Heart left ventricle (tissue), 16 donors: ENCODE data around the gene NOTCH2. TPM values are rescaled to one million over a fixed set of nuclear protein-coding genes. Genes with fewer than 3 reads are reported as not detected.
A peak's percentile ranks its signal among the peaks of the same experiment; 100 is the strongest.
"Not testable (repeated sequence)": the region's sequence is repeated elsewhere in the genome, so short reads cannot be mapped to it uniquely, and the experiment has no call there.

Experiments
- ATAC-seq, 4 donors: fragments of 200-7000 bp; cut with Tn5 transposase; one replicate each; pipeline ENCODE4 v1.9.1; 2020 to 2022; ENCODE audit warnings: moderate library complexity in 4 of 4, mild to moderate bottlenecking in 3 of 4, moderate number of reproducible peaks in 1 of 4
- DNase-seq, 5 donors: peaks; one replicate each; pipeline ENCODE4 v3.0.0-alpha.2; 2020
- H3K27ac ChIP-seq, 12 donors: fragments of 200-600 bp; sonication (generic) in 4 of 12; one replicate each; pipeline versions ENCODE4 v1.5.0 to v1.8.0; 2016 to 2022; ENCODE audit warnings: mild to moderate bottlenecking in 2 of 12
- H3K27me3 ChIP-seq, 9 donors: fragments of 200-600 bp; sonication (generic) in 2 of 9; one replicate each; pipeline versions ENCODE4 v1.5.1 to v1.8.0; 2016 to 2022; ENCODE audit warnings: mild to moderate bottlenecking in 3 of 9
- H3K36me3 ChIP-seq, 9 donors: fragments of 200-600 bp; sonication (generic) in 2 of 9; one replicate each; pipeline versions ENCODE4 v1.5.0 to v1.8.0; 2018 to 2022; ENCODE audit warnings: mild to moderate bottlenecking in 2 of 9
- H3K4me1 ChIP-seq, 12 donors: fragments of 200-600 bp; sonication (generic) in 4 of 12; one replicate each; pipeline versions ENCODE4 v1.5.0 to v1.8.0; 2016 to 2022; ENCODE audit warnings: mild to moderate bottlenecking in 3 of 12
- H3K4me3 ChIP-seq, 12 donors: fragments of 200-600 bp; sonication (generic) in 4 of 12; one replicate each; pipeline versions ENCODE4 v1.5.0 to v1.8.0; 2017 to 2022; ENCODE audit warnings: mild to moderate bottlenecking in 9 of 12, moderate library complexity in 4 of 12
- H3K9me3 ChIP-seq, 12 donors: fragments of 200-600 bp; sonication (generic) in 4 of 12; one replicate each; pipeline versions ENCODE4 v1.5.0 to v1.8.0; 2016 to 2022; ENCODE audit warnings: mild to moderate bottlenecking in 1 of 12
- whole genome bisulfite sequencing, 4 donors: extraction: QIAGEN DNeasy Blood & Tissue Kit in 2 of 4; methylation state at CpG; one replicate each; pipeline versions ENCODE4 v1.1.5 to v1.1.7; 2013 to 2018; 5-methylcytosine and 5-hydroxymethylcytosine counted together
- intact Hi-C, 10 donors: fragments of 100-400 bp; cut with DNase I; formaldehyde crosslinking; loops; one replicate each; pipeline versions ENCODE4 v1.11.1 to v1.14.2; 2022
- polyA plus RNA-seq, 2 donors: library from polyadenylated mRNA; stranded (reverse); fragments of 200-250 nt; gene quantifications; one replicate each; pipeline ENCODE4 v1.2.3, GENCODE V29; 2013
- total RNA-seq, 9 donors: library from RNA; depleted of rRNA in 2 of 9; stranded (reverse); fragments of >200 nt in 2 of 9; fragmentation: NEBNext Ultra II Directional in 3 of 9; extraction: Animal tissue kit (Norgen Biotek cat#: 25700) in 3 of 9; gene quantifications; one replicate each; pipeline versions ENCODE4 v1.1.0 to v1.2.4, GENCODE V29; 2016 to 2023
- donor health status: ischemic (EF 13 %, LVEDD 7.1; RV severe dilation, severe dysfunction).
- donor health status: healthy with polysubstance abuse.
- donor health status: DM: no; HTN: yes; CAD: no.
- donor health status: DM: no; HTN: no; CAD: no.
- donor health status: ischemic (EF 25% LVEDD 6.9; RV normal size, moderate dysfunction).
- donor health status: ischemic (EF 25% LVEDD 5.7; RV mildly dilated, moderate dysfunction).
- donor health status: healthy.
- donor health status: DM: yes; HTN: yes; CAD: no.
- donor health status: ischemic (EF 35%, LVEDD 5.7; RV mildly dilated, moderate dysfunction).
- donor health status: nonischemic (EF 11% LVEDD 7.7; RV severe dilation, severe dysfunction).
- donor health status: DM: yes; HTN: yes; CAD: no.
- donor health status: PGD.
- donor health status: ischemic (EF 29% LVEDD 5.4; RV normal size, mild dysfunction).
- donor health status: nonischemic (EF 23%, LVEDD 6.1; RV moderate dilation, normal function).

Gene NOTCH2
- total and polyA plus RNA-seq, 11 donors = 4.6 to 68.7 (median 26.0) TPM

GRCh38 chr1:120068683-120069066 lies 787 bp downstream of the NOTCH2 start:
- peak in 4 of 5 donors; percentile 6 to 42 (median 31) for DNase-seq
- ATAC-seq, H3K9me3 ChIP-seq, H3K27me3 ChIP-seq, H3K4me1 ChIP-seq, H3K36me3 ChIP-seq, intact Hi-C loops: not testable (repeated sequence)
- H3K27ac ChIP-seq = peak overlapping the region; percentile 41 to 88 (median 81)
- H3K4me3 ChIP-seq = peak overlapping the region; percentile 43 to 88 (median 67)
- 0 to 1% methylated on average over 12 of the region's 28 CpGs; no CpG with 5 or more reads in 2 of the 4 donors for WGBS, 4 donors

GRCh38 chr1:120048208-120048607 lies 21.3 kb downstream of the NOTCH2 start:
- H3K4me1 ChIP-seq, H3K9me3 ChIP-seq, H3K4me3 ChIP-seq, H3K27ac ChIP-seq, intact Hi-C loops, H3K36me3 ChIP-seq, ATAC-seq, DNase-seq, H3K27me3 ChIP-seq: not testable (repeated sequence)
- WGBS, 4 donors = 44 to 64% (median 46%) methylated on average over 1 of the region's 2 CpGs

GRCh38 chr1:120041771-120042170 lies 27.7 kb downstream of the NOTCH2 start:
- WGBS, 4 donors = 81 to 98% (median 95%) methylated on average over 4 of the region's 4 CpGs
- not testable (repeated sequence) for ATAC-seq

GRCh38 chr1:120032253-120032652 lies 37.2 kb downstream of the NOTCH2 start:
- H3K36me3 ChIP-seq, intact Hi-C loops, H3K9me3 ChIP-seq, H3K4me3 ChIP-seq, H3K4me1 ChIP-seq, ATAC-seq, H3K27me3 ChIP-seq, H3K27ac ChIP-seq, DNase-seq: not testable (repeated sequence)
- 65 to 76% methylated on average over 2 of the region's 3 CpGs; no CpG with 5 or more reads in 2 of the 4 donors for WGBS, 4 donors

More at GRCh38 chr1:120041771-120042170, 27.7 kb downstream of the NOTCH2 start:
- H3K27me3 ChIP-seq, H3K4me3 ChIP-seq, H3K36me3 ChIP-seq, H3K27ac ChIP-seq, H3K9me3 ChIP-seq, DNase-seq, intact Hi-C loops, H3K4me1 ChIP-seq: not testable (repeated sequence)

GRCh38 chr1:120023791-120024190 lies 45.7 kb downstream of the NOTCH2 start:
- whole genome bisulfite sequencing, 4 donors = no CpG with 5 or more reads among the region's 1 CpG
- H3K9me3 ChIP-seq, H3K4me1 ChIP-seq, H3K27me3 ChIP-seq, DNase-seq, H3K4me3 ChIP-seq, H3K27ac ChIP-seq, intact Hi-C loops, H3K36me3 ChIP-seq, ATAC-seq: not testable (repeated sequence)

GRCh38 chr1:120014978-120015377 lies 54.5 kb downstream of the NOTCH2 start:
- 9 to 26% (median 16%) methylated on average over 7 of the region's 7 CpGs for WGBS, 4 donors
- H3K4me3 ChIP-seq, H3K27me3 ChIP-seq, H3K4me1 ChIP-seq, H3K9me3 ChIP-seq, H3K36me3 ChIP-seq, intact Hi-C loops, H3K27ac ChIP-seq, ATAC-seq: not testable (repeated sequence)
- DNase-seq = peak in 4 of 5 donors; percentile 6 to 45 (median 18)

- H3K27ac ChIP-seq, H3K4me1 ChIP-seq, DNase-seq, H3K4me3 ChIP-seq, intact Hi-C loops, H3K36me3 ChIP-seq, H3K9me3 ChIP-seq, ATAC-seq, H3K27me3 ChIP-seq: not testable (repeated sequence)
- WGBS, 4 donors = 44 to 85% (median 79%) methylated on average over 1 of the region's 1 CpG
These were observed 61.1 kb downstream of the NOTCH2 start for GRCh38 chr1:120008320-120008719.

GRCh38 chr1:120007850-120008249 lies 61.6 kb downstream of the NOTCH2 start:
- H3K4me1 ChIP-seq, intact Hi-C loops, H3K27ac ChIP-seq, H3K9me3 ChIP-seq, H3K4me3 ChIP-seq, DNase-seq, ATAC-seq, H3K27me3 ChIP-seq, H3K36me3 ChIP-seq: not testable (repeated sequence)
- WGBS, 4 donors = no CpG with 5 or more reads among the region's 1 CpG

GRCh38 chr1:120001035-120001434 lies 68.4 kb downstream of the NOTCH2 start:
- DNase-seq, H3K4me3 ChIP-seq, H3K27ac ChIP-seq, H3K27me3 ChIP-seq, intact Hi-C loops, ATAC-seq, H3K9me3 ChIP-seq: not testable (repeated sequence)
- WGBS, 4 donors = 94 to 98% (median 97%) methylated on average over 8 to 9 of the region's 9 CpGs
- peaks cover 0 to 16% (median 5%) of the 10 kb centered on the region in 9 donors for H3K36me3 ChIP-seq
- peaks cover 0 to 10% (median 0%) of the 10 kb centered on the region in 12 donors for H3K4me1 ChIP-seq

- H3K36me3 ChIP-seq, ATAC-seq, H3K27me3 ChIP-seq, intact Hi-C loops, H3K4me3 ChIP-seq, DNase-seq, H3K27ac ChIP-seq, H3K9me3 ChIP-seq: not testable (repeated sequence)
- H3K4me1 ChIP-seq = peaks cover 0 to 19% (median 0%) of the 10 kb centered on the region in 12 donors
- WGBS, 4 donors = 80 to 100% (median 96%) methylated on average over 1 of the region's 1 CpG
These were observed 72.6 kb downstream of the NOTCH2 start for GRCh38 chr1:119996731-119997312.

GRCh38 chr1:119995975-119996374 lies 73.5 kb downstream of the NOTCH2 start:
- H3K36me3 ChIP-seq, intact Hi-C loops, ATAC-seq, H3K9me3 ChIP-seq, DNase-seq, H3K27me3 ChIP-seq, H3K27ac ChIP-seq, H3K4me3 ChIP-seq: not testable (repeated sequence)
- peaks cover 0 to 19% (median 0%) of the 10 kb centered on the region in 12 donors for H3K4me1 ChIP-seq
- WGBS, 4 donors = 11 to 40% (median 23%) methylated on average over 1 to 2 of the region's 2 CpGs; no CpG with 5 or more reads in 1 of the 4 donors
